ENCODE results near the gene ADORA2B.

GRCh38 chr17:15999141-15999973 is 54.4 kb downstream of the ADORA2B start, which contains the start of the genes TTC19 and ZSWIM7:
- TF ChIP-seq CTCF (IDR thresholded peaks at IDR 0.05; ENCODE audit: low read depth, low read length, poor library complexity, severe bottlenecking) (no peak), EZH2phosphoT487 (IDR thresholded peaks at IDR 0.05; ENCODE audit: borderline replicate concordance, low read length) (no peak)
